Panc1 (cell line): ENCODE results near the gene LMF1. TPM values are rescaled to one million over a fixed set of nuclear protein-coding genes. Genes with fewer than 3 reads are reported as not detected.

Experiments used
- ATAC-seq: fragments of 200-7000 bp; cut with Tn5 transposase; 2 replicates; pipeline ENCODE4 v1.9.1; 2020; ENCODE audit warnings: mild to moderate bottlenecking, moderate library complexity
- BruUV-seq: library from RNA; stranded (reverse); fragments of 400-500 nt; replicated peaks from 2 replicates; lab custom pipeline; 2021; lab: Mats Ljungman, UMichigan
- CTCF ChIA-PET: fragments of 300-600 bp; sonication (Branson Sonifier 250); formaldehyde crosslinking; loops from one replicate; lab custom pipeline; 2022; ENCODE audit warnings: antibody characterized with exemption; lab: Charles Lee
- POLR2A ChIA-PET: fragments of 300-600 bp; sonication (Branson Sonifier 250); formaldehyde crosslinking; loops from one replicate; lab custom pipeline; 2022; ENCODE audit warnings: antibody characterized with exemption; lab: Charles Lee
- DNase-seq: peaks from one replicate; pipeline ENCODE4 v3.0.0-alpha.2; 2010; ENCODE audit warnings: low read depth, low spot score
- H3K27ac ChIP-seq: 2 replicates; pipeline ENCODE4 v1.5.1; 2011; ENCODE audit warnings: mild to moderate bottlenecking, low read length, inconsistent platforms
- H3K27me3 ChIP-seq: fragments of 200-500 bp; sonication (Bioruptor generic); 2 replicates; pipeline ENCODE4 v1.6.0; 2014; ENCODE audit warnings: low read length, inconsistent platforms; ENCODE audit not compliant: control insufficient read depth, insufficient read depth
- H3K36me3 ChIP-seq: fragments of 200-500 bp; sonication (Bioruptor generic); 2 replicates; pipeline ENCODE4 v1.5.1; 2014; ENCODE audit warnings: inconsistent platforms, mild to moderate bottlenecking, low read length, moderate library complexity; ENCODE audit not compliant: control insufficient read depth, insufficient read depth
- H3K4me1 ChIP-seq: 2 replicates; pipeline ENCODE4 v1.5.1; 2011; ENCODE audit warnings: inconsistent platforms, mild to moderate bottlenecking, low read length, moderate library complexity; ENCODE audit not compliant: control insufficient read depth, insufficient read depth
- H3K4me3 ChIP-seq, 2 experiments: 2 replicates each; pipeline ENCODE4 v1.5.1; 2011 to 2012; ENCODE audit warnings: low read depth in 2 of 2, low read length in 2 of 2, mild to moderate bottlenecking in 2 of 2, inconsistent platforms in 1 of 2, moderate library complexity in 1 of 2
- H3K9me3 ChIP-seq: fragments of 200-500 bp; sonication (Bioruptor generic); 2 replicates; pipeline ENCODE4 v1.5.1; 2014; ENCODE audit warnings: low read depth, mild to moderate bottlenecking, inconsistent platforms, low read length, moderate library complexity; ENCODE audit not compliant: control insufficient read depth, insufficient read depth
- CTCF ChIP-seq: fragments of 450-650 bp; IDR thresholded peaks from 2 replicates; pipeline ENCODE4 v1.5.1; 2017; ENCODE audit warnings: mild to moderate bottlenecking
- POLR2AphosphoS5 ChIP-seq: IDR thresholded peaks from 2 replicates; pipeline ENCODE4 v1.6.1; 2012; ENCODE audit warnings: mild to moderate bottlenecking, low read depth, low read length, moderate library complexity
- REST ChIP-seq, 2 experiments: IDR thresholded peaks; 2 replicates each; pipeline ENCODE4 v1.6.1; 2011 to 2012; ENCODE audit warnings: low read depth in 2 of 2, control low read depth in 1 of 2, low read length in 1 of 2, mild to moderate bottlenecking in 1 of 2, moderate library complexity in 1 of 2; ENCODE audit not compliant: insufficient read depth in 1 of 2
- SIN3A ChIP-seq: IDR thresholded peaks from 2 replicates; pipeline ENCODE4 v1.6.1; 2012; ENCODE audit warnings: low read depth, mild to moderate bottlenecking, low read length, moderate library complexity, borderline replicate concordance; ENCODE audit not compliant: insufficient read depth
- TCF7L2 ChIP-seq: IDR thresholded peaks from 2 replicates; pipeline ENCODE4 v1.6.1; 2011; ENCODE audit warnings: mild to moderate bottlenecking, low read depth, low read length, inconsistent platforms
- in situ Hi-C: cut with HindIII; loops from 2 replicates; pipeline ENCODE4 v1.10.0; 2016; ENCODE audit warnings: low sequenced_read_pairs, low pct_unique_long_range_greater_than_20kb
- intact Hi-C: fragments of 100-400 bp; cut with micrococcal nuclease; formaldehyde crosslinking; loops from one replicate; pipeline ENCODE4 v1.10.0; 2022; ENCODE audit not compliant: unreplicated experiment
- total RNA-seq: library from RNA; stranded (reverse); gene quantifications from one replicate; pipeline ENCODE4 v1.2.1, GENCODE V29; 2021; ENCODE audit not compliant: unreplicated experiment

Gene LMF1
- total RNA-seq, 1 experiment from 2014 or later: 24.3 TPM

GRCh38 chr16:887846-888245 lies 82.9 kb downstream of the LMF1 start:
- H3K36me3 ChIP-seq: no peaks in the 10 kb centered on the region
- in situ Hi-C loops: no loop called here
- peaks cover 5% of the 10 kb centered on the region; the same call in 1 of the 2 replicates for H3K9me3 ChIP-seq
- BruUV-seq: no TSS peak
- no peaks in the 10 kb centered on the region for H3K4me1 ChIP-seq
- POLR2A ChIA-PET: no interaction called here
- TF ChIP-seq CTCF (no peak), TCF7L2 (no peak), POLR2AphosphoS5 (no peak), SIN3A (no peak), REST (IDR thresholded peaks at IDR 0.05; ENCODE audit: insufficient read depth in 1 of 2, low read depth in 2 of 2, low read length in 1 of 2) (no peak)
- DNase-seq (no peak), ATAC-seq (no peak)
- CTCF ChIA-PET: no interaction called here
- no peak overlapping the region for H3K27ac ChIP-seq
- H3K4me3 ChIP-seq: no peak overlapping the region
- H3K27me3 ChIP-seq: no peaks in the 10 kb centered on the region
- intact Hi-C loops: no loop called here

GRCh38 chr16:886802-887731 lies 83.7 kb downstream of the LMF1 start:
- in situ Hi-C loops: no loop called here
- TF ChIP-seq TCF7L2 (no peak), CTCF (no peak), POLR2AphosphoS5 (no peak), SIN3A (no peak), REST (IDR thresholded peaks at IDR 0.05; ENCODE audit: insufficient read depth in 1 of 2, low read depth in 2 of 2, low read length in 1 of 2) (no peak)
- no peak overlapping the region for H3K27ac ChIP-seq
- ChIA-PET POLR2A (no interaction called here), CTCF (no interaction called here)
- no peaks in the 10 kb centered on the region for H3K4me1 ChIP-seq
- ATAC-seq (no peak), DNase-seq (no peak)
- peaks cover 5% of the 10 kb centered on the region; the same call in 1 of the 2 replicates for H3K9me3 ChIP-seq
- H3K27me3 ChIP-seq: no peaks in the 10 kb centered on the region
- BruUV-seq: no TSS peak
- H3K4me3 ChIP-seq: no peak overlapping the region
- intact Hi-C loops: no loop called here
- no peaks in the 10 kb centered on the region for H3K36me3 ChIP-seq
